ENCODE data around the gene CEP43.
"Not testable (repeated sequence)": the region's sequence is repeated elsewhere in the genome, so short reads cannot be mapped to it uniquely, and the experiment has no call there.

GRCh38 chr6:166950892-166951669 lies 48.1 kb upstream of the CEP43 start:
- TF ChIP-seq CTCF (IDR thresholded peaks at IDR 0.05; ENCODE audit: poor library complexity) = peak; percentile 66
- TF ChIP-seq EZH2phosphoT487 (IDR thresholded peaks at IDR 0.05; ENCODE audit: low read depth, severe bottlenecking, unreplicated experiment); EZH2 (IDR thresholded peaks at IDR 0.05; ENCODE audit: borderline replicate concordance): not testable (repeated sequence)

Data from hepatocyte (in vitro differentiated cells).